Measurements from ENCODE around the gene ZNF280A.
"Not testable (repeated sequence)": the region's sequence is repeated elsewhere in the genome, so short reads cannot be mapped to it uniquely, and the experiment has no call there.

ZNF280A gene

DNA sequence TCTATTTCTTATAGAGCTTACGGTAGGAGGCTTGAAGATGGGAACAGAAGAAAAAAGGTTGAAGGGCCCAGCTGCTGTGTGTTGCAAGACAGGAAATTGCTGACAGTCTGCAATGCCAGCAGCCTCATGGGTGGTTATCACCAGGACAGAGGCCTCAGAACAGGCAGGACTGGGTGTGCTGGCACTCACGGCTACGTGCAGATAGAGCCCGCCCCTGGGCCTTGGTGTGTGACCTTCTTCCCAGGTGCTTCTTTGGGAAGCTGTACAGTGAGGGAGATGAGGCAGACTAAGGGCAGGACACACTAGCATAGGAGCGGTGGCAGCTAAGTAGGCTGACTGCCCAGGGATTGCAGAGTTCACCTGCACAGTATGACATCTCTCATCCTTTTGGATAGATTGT lies 26.4 kb upstream of the ZNF280A start:
- Histone ChIP-seq H3K27ac (no peak overlapping the region), H4K20me1 (no peaks in the 10 kb centered on the region), H3K4me1 (peaks cover 15% of the 10 kb centered on the region), H3K27me3 (no peaks in the 10 kb centered on the region), H3K4me2 (no peak overlapping the region), H3K9ac (no peak overlapping the region), H3K9me3 (no peaks in the 10 kb centered on the region), H3K4me3 (no peak overlapping the region), H3K36me3 (no peaks in the 10 kb centered on the region)
- no peak for TF ChIP-seq Cebpa-rat (IDR thresholded peaks at IDR 0.05)

DNA sequence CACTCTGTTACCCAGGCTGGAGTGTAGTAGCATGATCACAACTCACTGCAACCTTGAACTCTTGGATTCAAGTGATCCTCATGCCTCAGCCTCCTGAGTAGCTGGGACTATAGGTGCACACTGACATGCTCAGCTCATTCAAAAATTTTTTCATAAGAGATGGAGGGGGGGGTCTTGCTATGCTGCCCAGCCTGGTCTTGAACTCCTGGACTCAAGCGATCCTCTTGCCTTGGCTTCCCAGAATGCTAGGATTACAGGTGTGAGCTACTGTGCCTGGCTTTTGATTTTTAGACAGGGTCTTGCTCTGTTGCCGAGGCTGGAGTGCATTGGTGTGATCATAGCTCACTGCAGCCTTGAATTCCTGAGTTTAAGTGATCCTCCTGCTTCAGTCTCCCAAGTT lies 25.0 kb upstream of the ZNF280A start:
- no peaks in the 10 kb centered on the region for H3K27me3 ChIP-seq
- no peak overlapping the region for H3K4me3 ChIP-seq
- H3K4me2 ChIP-seq: no peak overlapping the region
- H3K9me3 ChIP-seq: no peaks in the 10 kb centered on the region
- no peak overlapping the region for H3K27ac ChIP-seq
- H4K20me1 ChIP-seq: no peaks in the 10 kb centered on the region
- H3K9ac ChIP-seq: no peak overlapping the region
- H3K4me1 ChIP-seq: peaks cover 15% of the 10 kb centered on the region
- TF ChIP-seq Cebpa-rat (IDR thresholded peaks at IDR 0.05): no peak
- no peaks in the 10 kb centered on the region for H3K36me3 ChIP-seq

DNA sequence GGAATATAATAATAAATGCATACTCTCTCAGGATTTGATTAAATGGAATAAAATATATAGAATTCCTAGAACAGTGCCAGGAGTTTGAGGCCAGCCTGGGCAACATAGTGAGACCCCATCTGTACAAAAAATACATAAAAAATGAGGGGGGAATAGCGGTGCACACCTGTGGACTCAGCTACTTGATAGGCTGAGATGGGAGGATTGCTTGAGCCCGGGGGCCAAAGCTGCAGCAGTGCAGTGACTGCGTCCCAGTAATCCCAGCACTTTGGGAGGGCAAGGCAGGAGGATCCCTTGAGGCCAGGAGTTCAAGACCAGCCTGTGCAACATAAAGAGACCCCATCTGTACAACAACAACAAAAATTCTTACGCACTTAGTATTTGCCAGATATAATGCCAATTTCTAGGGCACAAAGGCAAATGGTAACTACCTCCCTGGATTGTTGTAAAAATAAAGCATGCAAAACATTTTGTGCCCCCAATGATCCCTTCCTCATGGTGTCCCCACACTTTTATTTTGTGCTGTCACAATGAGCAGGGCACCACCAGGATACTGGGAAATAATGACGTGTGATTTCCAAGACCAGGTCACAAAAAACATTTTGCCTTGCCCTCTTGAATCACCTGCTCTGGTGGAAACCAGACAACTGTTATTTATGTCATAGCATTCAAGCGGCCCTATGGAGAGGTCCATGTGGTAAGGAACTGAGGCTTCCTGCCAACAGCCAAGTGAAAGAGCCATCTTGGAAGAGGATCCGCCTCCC lies 18.3 kb upstream of the ZNF280A start:
- no peaks in the 10 kb centered on the region for H3K27me3 ChIP-seq
- H3K4me1 ChIP-seq: no peaks in the 10 kb centered on the region
- H3K4me3 ChIP-seq: no peak overlapping the region
- H3K36me3 ChIP-seq: no peaks in the 10 kb centered on the region
- no peak for TF ChIP-seq Cebpa-rat (IDR thresholded peaks at IDR 0.05)
- no peak overlapping the region for H3K9ac ChIP-seq
- no peaks in the 10 kb centered on the region for H4K20me1 ChIP-seq
- no peak overlapping the region for H3K27ac ChIP-seq
- H3K4me2 ChIP-seq: no peak overlapping the region
- no peaks in the 10 kb centered on the region for H3K9me3 ChIP-seq

DNA sequence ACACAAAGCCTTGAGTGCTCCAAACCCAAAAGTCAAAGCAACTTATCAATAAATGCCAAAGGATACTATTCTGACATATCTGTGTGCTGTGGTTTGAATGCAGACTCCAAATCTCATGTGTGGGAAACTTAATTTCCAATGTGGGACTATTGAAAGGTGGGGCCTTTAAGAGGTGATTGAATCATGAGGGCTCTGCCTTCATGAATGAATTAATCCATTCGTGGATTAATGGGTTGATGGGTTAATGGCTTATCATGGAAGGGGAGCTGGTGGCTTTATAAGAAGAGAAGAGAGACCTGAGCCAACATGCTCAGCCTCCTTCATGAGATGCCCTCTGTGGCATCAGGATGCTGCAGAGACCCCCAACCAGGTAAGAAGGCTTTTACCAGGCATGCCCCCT lies 16.8 kb upstream of the ZNF280A start:
- H3K4me2 ChIP-seq: no peak overlapping the region
- no peaks in the 10 kb centered on the region for H3K27me3 ChIP-seq
- H3K27ac ChIP-seq: no peak overlapping the region
- no peak overlapping the region for H3K9ac ChIP-seq
- TF ChIP-seq Cebpa-rat (IDR thresholded peaks at IDR 0.05): no peak
- H3K36me3 ChIP-seq: no peaks in the 10 kb centered on the region
- no peak overlapping the region for H3K4me3 ChIP-seq
- no peaks in the 10 kb centered on the region for H3K4me1 ChIP-seq
- no peaks in the 10 kb centered on the region for H4K20me1 ChIP-seq
- H3K9me3 ChIP-seq: no peaks in the 10 kb centered on the region

DNA sequence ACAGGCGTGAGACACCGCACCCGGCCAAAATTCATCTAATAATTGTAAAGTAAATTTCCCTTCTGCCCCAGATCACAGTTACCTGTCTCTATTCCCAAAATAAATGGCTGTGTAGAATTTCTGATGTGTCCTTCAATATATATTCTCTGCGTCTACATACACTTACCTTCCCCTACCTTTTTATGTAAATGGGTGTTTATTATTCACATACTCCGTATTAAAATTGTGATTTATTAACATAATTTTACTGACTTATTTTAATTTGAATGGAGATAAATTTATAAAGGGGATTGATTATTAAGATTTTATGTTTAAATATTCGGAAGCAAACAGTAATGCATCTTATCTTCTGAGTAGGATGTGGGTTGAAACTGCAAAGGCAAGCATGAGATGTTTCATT lies 16.4 kb upstream of the ZNF280A start:
- Histone ChIP-seq H3K4me2 (no peak overlapping the region), H3K36me3 (no peaks in the 10 kb centered on the region), H3K27ac (no peak overlapping the region), H3K27me3 (no peaks in the 10 kb centered on the region), H3K9me3 (no peaks in the 10 kb centered on the region), H3K4me1 (no peaks in the 10 kb centered on the region), H3K4me3 (no peak overlapping the region), H4K20me1 (no peaks in the 10 kb centered on the region), H3K9ac (no peak overlapping the region)
- TF ChIP-seq Cebpa-rat (IDR thresholded peaks at IDR 0.05): no peak

DNA sequence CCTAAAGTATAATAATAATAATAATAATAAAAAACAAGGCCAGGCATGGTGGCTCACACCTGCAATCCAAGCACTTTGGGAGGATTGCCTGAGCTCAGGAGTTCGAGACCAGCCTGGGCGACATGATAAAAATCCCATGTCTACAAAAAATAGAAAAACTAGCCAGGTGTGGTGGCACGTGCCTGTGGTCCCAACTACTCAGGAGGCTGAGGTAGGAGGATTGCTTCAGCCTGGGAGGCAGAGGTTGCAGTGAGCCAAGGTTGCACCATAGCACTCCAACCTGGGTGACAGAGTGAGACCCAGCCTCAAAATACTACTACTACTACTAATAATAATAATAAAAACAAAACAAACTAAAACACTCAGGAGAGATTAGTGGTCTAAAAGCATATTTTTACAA lies 15.6 kb upstream of the ZNF280A start:
- Histone ChIP-seq H4K20me1 (no peaks in the 10 kb centered on the region), H3K27me3 (no peaks in the 10 kb centered on the region)
- TF ChIP-seq Cebpa-rat (IDR thresholded peaks at IDR 0.05): no peak

DNA sequence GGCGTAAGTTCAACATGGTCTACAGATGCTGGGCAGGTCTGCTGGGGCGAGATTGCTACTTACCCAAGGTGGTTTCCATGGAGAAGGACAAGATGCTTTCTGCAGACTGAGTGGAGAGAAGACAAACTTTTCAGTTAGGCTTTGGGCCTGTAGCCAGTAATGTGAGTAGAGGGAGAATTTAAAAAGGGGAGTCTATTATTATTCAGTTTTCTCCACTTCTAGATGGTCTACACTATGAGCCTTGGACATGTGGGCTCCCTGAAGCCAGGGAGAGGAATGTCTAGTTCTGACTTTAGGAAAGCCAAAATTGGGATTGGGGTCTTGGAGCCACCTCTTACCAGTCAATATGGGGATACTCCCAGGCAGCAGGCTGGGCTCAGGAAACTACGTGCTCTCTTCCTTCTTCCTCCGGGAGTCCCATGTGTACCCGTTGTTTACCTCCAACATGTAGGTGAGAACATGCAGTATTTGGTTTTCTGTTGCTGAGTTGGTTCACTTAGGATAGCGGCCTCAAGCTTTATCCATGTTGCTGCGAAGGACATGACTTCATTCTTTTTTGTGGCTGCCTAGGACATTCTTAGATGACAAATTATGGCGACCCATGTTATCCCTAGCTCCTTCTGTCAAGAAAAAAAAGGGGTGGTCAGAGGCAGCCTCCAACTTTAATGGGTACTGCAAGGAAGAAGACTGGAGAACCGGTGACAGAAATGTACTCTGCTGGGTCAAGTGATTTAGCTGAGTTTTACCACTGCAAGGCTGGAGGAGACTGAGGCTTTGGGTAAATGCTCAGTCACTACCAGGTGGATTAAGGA lies 14.7 kb upstream of the ZNF280A start:
- Histone ChIP-seq H3K36me3 (no peaks in the 10 kb centered on the region), H3K4me3 (no peak overlapping the region), H3K9ac (no peak overlapping the region), H3K9me3 (no peaks in the 10 kb centered on the region), H3K27me3 (no peaks in the 10 kb centered on the region), H4K20me1 (no peaks in the 10 kb centered on the region), H3K4me1 (no peaks in the 10 kb centered on the region), H3K4me2 (no peak overlapping the region), H3K27ac (no peak overlapping the region)
- no peak for TF ChIP-seq Cebpa-rat (IDR thresholded peaks at IDR 0.05)

More for the DNA sequence above, 15.6 kb upstream of the ZNF280A start:
- H3K4me1 ChIP-seq: no peaks in the 10 kb centered on the region
- H3K9me3 ChIP-seq: no peaks in the 10 kb centered on the region
- no peak overlapping the region for H3K4me2 ChIP-seq
- H3K4me3 ChIP-seq: no peak overlapping the region
- no peak overlapping the region for H3K9ac ChIP-seq
- no peak overlapping the region for H3K27ac ChIP-seq
- H3K36me3 ChIP-seq: no peaks in the 10 kb centered on the region

DNA sequence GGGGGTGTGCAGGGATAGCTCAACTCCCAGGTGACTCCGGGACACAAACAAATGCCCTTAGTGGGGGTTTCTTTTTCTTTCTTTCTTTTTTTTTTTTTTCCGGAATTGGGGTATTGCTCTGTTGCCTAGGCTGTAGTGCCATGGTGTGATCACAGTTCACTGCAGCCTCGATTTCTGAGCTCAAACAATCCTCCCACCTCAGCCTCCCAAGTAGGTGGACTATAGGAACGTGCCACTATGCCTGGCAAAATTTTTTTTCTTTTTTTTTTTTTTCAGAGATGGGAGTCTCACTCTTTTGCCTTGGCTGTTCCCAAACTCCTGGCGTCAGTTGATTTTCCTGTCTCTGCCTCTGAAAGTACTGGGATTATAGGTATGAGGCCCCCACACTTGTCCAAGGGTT lies 13.8 kb upstream of the ZNF280A start:
- no peak for TF ChIP-seq Cebpa-rat (IDR thresholded peaks at IDR 0.05)
- no peak overlapping the region for H3K9ac ChIP-seq
- no peaks in the 10 kb centered on the region for H3K4me1 ChIP-seq
- no peaks in the 10 kb centered on the region for H3K27me3 ChIP-seq
- no peak overlapping the region for H3K27ac ChIP-seq
- H3K4me2 ChIP-seq: no peak overlapping the region
- H4K20me1 ChIP-seq: no peaks in the 10 kb centered on the region
- no peak overlapping the region for H3K4me3 ChIP-seq
- H3K36me3 ChIP-seq: no peaks in the 10 kb centered on the region
- H3K9me3 ChIP-seq: no peaks in the 10 kb centered on the region

DNA sequence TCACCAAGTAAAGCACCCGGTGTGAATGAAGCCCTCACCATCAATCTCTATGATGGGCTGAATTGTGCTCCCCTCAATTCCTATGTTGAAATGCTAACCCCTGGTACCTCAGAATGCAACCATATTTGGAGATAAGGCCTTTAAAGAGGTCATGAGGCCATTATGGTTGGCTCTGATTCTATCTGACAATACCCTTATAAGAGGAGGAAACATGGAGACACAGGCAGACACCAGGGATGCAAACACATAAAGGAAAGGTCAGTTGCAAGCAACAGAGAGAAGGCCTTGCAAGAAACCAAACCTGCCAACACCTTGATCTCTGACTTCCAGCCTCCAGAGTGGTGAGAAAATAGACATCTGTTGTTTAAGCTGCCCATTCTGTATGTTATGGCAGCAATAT lies 13.3 kb upstream of the ZNF280A start:
- no peak for TF ChIP-seq Cebpa-rat (IDR thresholded peaks at IDR 0.05)
- Histone ChIP-seq H3K36me3 (no peaks in the 10 kb centered on the region), H3K9ac (no peak overlapping the region), H3K27me3 (no peaks in the 10 kb centered on the region), H4K20me1 (no peaks in the 10 kb centered on the region), H3K27ac (no peak overlapping the region), H3K4me2 (no peak overlapping the region), H3K4me1 (no peaks in the 10 kb centered on the region), H3K4me3 (no peak overlapping the region), H3K9me3 (no peaks in the 10 kb centered on the region)

DNA sequence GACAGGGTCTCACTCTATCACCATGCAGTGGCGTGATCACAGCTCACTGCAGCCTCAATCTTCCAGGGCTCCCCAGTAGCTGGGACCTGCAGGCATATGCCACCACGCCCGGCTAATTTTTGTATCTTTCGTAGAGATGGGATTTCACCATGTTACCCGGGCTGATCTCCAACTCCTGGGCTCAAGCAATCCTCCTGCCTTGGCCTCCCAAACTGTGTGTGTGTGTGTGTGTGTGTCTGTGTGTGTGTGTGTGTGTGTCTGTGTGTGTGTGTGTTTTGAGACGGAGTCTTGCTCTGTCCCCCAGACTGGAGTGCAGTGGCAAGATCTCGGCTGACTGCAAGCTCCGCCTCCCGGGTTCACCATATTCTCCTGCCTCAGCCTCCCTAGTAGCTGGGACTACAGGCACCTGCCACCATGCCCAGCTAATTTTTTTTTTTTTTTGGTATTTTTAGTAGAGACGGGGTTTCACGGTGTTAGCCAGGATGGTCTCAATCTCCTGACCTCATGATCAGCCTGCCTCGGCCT lies 12.5 kb upstream of the ZNF280A start:
- not testable (repeated sequence) for H3K36me3 ChIP-seq, H3K9me3 ChIP-seq, H4K20me1 ChIP-seq, H3K4me1 ChIP-seq, H3K27me3 ChIP-seq, H3K9ac ChIP-seq, H3K4me2 ChIP-seq, H3K27ac ChIP-seq, H3K4me3 ChIP-seq
